HEK293 (cell line): ENCODE data around the gene HABP4.

Source experiments
- SP2 ChIP-seq: fragments of 450-650 bp; formaldehyde crosslinking; IDR thresholded peaks from 2 replicates; pipeline ENCODE4 v1.5.1; 2016; ENCODE audit warnings: missing biosample characterization, missing genetic modification characterization
- ZNF121 ChIP-seq: fragments of 450-650 bp; formaldehyde crosslinking; IDR thresholded peaks from 2 replicates; pipeline ENCODE4 v1.5.1; 2016; ENCODE audit warnings: missing biosample characterization, missing genetic modification characterization
- ZNF239 ChIP-seq: fragments of 450-650 bp; formaldehyde crosslinking; IDR thresholded peaks from 2 replicates; pipeline ENCODE4 v1.5.1; 2016; ENCODE audit warnings: missing biosample characterization, missing genetic modification characterization
- ZNF785 ChIP-seq: fragments of 450-650 bp; formaldehyde crosslinking; IDR thresholded peaks from 2 replicates; pipeline ENCODE4 v1.5.1; 2016; ENCODE audit warnings: missing biosample characterization, missing genetic modification characterization
- TF ChIP-seq, protein P1 (sequence below): sonication (generic); formaldehyde crosslinking; IDR thresholded peaks from 2 replicates; pipeline ENCODE4 v1.8.1; 2022; ENCODE audit warnings: mild to moderate bottlenecking, moderate library complexity, missing genetic modification reagents
- TF ChIP-seq, protein P2 (sequence below): fragments of 450-650 bp; formaldehyde crosslinking; IDR thresholded peaks from 2 replicates; pipeline ENCODE4 v1.5.1; 2016; ENCODE audit warnings: missing biosample characterization, missing genetic modification characterization
- TF ChIP-seq, protein P3 (sequence below): fragments of 450-650 bp; formaldehyde crosslinking; IDR thresholded peaks from 2 replicates; pipeline ENCODE4 v1.5.1; 2016; ENCODE audit warnings: missing biosample characterization, missing genetic modification characterization, low read depth
- TF ChIP-seq, protein P4 (sequence below): fragments of 450-650 bp; formaldehyde crosslinking; IDR thresholded peaks from 2 replicates; pipeline ENCODE4 v1.5.1; 2016; ENCODE audit warnings: missing biosample characterization, missing genetic modification characterization
- TF ChIP-seq, protein P5 (sequence below): fragments of 450-650 bp; formaldehyde crosslinking; IDR thresholded peaks from 2 replicates; pipeline ENCODE4 v1.5.1; 2016; ENCODE audit warnings: missing biosample characterization, missing genetic modification characterization

DNA sequence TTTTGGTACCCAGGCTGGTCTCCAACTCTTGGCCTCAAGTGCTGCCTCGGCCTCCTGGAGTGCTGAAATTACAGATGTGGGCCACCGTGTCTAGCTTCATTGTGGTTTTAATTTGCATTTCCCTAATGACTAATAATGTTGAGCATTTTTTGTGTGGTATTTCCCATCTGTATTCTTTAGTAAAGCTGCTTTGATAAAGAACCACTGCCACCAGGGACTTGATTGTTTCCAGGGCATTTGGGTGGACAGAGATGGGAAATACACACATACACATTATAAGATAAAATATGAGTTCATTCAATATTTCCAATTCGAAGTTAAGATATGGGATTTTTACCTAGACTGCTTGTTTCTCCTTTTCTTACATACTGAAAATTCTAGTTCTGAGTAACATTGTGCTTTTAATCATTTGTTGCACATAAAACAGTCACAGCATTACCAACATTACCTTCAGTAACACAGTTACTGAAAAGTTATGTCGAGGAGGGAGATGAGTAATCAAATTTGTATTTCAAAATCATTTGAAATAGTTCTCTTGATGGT, 28.9 kb downstream of the HABP4 start:
- no peak for TF ChIP-seq ZNF239 (tag by site-specific recombination)
- TF ChIP-seq, protein P1, sequence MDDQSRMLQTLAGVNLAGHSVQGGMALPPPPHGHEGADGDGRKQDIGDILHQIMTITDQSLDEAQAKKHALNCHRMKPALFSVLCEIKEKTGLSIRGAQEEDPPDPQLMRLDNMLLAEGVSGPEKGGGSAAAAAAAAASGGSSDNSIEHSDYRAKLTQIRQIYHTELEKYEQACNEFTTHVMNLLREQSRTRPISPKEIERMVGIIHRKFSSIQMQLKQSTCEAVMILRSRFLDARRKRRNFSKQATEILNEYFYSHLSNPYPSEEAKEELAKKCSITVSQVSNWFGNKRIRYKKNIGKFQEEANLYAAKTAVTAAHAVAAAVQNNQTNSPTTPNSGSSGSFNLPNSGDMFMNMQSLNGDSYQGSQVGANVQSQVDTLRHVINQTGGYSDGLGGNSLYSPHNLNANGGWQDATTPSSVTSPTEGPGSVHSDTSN (CRISPR knock-in tag) = no peak
- TF ChIP-seq, protein P2, sequence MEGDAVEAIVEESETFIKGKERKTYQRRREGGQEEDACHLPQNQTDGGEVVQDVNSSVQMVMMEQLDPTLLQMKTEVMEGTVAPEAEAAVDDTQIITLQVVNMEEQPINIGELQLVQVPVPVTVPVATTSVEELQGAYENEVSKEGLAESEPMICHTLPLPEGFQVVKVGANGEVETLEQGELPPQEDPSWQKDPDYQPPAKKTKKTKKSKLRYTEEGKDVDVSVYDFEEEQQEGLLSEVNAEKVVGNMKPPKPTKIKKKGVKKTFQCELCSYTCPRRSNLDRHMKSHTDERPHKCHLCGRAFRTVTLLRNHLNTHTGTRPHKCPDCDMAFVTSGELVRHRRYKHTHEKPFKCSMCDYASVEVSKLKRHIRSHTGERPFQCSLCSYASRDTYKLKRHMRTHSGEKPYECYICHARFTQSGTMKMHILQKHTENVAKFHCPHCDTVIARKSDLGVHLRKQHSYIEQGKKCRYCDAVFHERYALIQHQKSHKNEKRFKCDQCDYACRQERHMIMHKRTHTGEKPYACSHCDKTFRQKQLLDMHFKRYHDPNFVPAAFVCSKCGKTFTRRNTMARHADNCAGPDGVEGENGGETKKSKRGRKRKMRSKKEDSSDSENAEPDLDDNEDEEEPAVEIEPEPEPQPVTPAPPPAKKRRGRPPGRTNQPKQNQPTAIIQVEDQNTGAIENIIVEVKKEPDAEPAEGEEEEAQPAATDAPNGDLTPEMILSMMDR (tag by site-specific recombination) = no peak
- no peak for TF ChIP-seq ZNF121 (tag by site-specific recombination)
- TF ChIP-seq, protein P3, sequence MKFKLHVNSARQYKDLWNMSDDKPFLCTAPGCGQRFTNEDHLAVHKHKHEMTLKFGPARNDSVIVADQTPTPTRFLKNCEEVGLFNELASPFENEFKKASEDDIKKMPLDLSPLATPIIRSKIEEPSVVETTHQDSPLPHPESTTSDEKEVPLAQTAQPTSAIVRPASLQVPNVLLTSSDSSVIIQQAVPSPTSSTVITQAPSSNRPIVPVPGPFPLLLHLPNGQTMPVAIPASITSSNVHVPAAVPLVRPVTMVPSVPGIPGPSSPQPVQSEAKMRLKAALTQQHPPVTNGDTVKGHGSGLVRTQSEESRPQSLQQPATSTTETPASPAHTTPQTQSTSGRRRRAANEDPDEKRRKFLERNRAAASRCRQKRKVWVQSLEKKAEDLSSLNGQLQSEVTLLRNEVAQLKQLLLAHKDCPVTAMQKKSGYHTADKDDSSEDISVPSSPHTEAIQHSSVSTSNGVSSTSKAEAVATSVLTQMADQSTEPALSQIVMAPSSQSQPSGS = no peak
- TF ChIP-seq, protein P4, sequence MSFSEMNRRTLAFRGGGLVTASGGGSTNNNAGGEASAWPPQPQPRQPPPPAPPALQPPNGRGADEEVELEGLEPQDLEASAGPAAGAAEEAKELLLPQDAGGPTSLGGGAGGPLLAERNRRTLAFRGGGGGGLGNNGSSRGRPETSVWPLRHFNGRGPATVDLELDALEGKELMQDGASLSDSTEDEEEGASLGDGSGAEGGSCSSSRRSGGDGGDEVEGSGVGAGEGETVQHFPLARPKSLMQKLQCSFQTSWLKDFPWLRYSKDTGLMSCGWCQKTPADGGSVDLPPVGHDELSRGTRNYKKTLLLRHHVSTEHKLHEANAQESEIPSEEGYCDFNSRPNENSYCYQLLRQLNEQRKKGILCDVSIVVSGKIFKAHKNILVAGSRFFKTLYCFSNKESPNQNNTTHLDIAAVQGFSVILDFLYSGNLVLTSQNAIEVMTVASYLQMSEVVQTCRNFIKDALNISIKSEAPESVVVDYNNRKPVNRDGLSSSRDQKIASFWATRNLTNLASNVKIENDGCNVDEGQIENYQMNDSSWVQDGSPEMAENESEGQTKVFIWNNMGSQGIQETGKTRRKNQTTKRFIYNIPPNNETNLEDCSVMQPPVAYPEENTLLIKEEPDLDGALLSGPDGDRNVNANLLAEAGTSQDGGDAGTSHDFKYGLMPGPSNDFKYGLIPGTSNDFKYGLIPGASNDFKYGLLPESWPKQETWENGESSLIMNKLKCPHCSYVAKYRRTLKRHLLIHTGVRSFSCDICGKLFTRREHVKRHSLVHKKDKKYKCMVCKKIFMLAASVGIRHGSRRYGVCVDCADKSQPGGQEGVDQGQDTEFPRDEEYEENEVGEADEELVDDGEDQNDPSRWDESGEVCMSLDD = no peak
- TF ChIP-seq SP2 (tag by site-specific recombination) = no peak
- no peak for TF ChIP-seq ZNF785 (tag by site-specific recombination)
- TF ChIP-seq, protein P5, sequence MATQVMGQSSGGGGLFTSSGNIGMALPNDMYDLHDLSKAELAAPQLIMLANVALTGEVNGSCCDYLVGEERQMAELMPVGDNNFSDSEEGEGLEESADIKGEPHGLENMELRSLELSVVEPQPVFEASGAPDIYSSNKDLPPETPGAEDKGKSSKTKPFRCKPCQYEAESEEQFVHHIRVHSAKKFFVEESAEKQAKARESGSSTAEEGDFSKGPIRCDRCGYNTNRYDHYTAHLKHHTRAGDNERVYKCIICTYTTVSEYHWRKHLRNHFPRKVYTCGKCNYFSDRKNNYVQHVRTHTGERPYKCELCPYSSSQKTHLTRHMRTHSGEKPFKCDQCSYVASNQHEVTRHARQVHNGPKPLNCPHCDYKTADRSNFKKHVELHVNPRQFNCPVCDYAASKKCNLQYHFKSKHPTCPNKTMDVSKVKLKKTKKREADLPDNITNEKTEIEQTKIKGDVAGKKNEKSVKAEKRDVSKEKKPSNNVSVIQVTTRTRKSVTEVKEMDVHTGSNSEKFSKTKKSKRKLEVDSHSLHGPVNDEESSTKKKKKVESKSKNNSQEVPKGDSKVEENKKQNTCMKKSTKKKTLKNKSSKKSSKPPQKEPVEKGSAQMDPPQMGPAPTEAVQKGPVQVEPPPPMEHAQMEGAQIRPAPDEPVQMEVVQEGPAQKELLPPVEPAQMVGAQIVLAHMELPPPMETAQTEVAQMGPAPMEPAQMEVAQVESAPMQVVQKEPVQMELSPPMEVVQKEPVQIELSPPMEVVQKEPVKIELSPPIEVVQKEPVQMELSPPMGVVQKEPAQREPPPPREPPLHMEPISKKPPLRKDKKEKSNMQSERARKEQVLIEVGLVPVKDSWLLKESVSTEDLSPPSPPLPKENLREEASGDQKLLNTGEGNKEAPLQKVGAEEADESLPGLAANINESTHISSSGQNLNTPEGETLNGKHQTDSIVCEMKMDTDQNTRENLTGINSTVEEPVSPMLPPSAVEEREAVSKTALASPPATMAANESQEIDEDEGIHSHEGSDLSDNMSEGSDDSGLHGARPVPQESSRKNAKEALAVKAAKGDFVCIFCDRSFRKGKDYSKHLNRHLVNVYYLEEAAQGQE (tag by site-specific recombination) = no peak
